ENCODE measurements around the gene CASKIN2. TPM values are rescaled to one million over a fixed set of nuclear protein-coding genes. Genes with fewer than 3 reads are reported as not detected.

The CASKIN2 gene
- total and polyA plus RNA-seq, 2 of the 4 experiments (the other 2 are of a cell fraction), result 2.9 to 6.9 TPM

DNA sequence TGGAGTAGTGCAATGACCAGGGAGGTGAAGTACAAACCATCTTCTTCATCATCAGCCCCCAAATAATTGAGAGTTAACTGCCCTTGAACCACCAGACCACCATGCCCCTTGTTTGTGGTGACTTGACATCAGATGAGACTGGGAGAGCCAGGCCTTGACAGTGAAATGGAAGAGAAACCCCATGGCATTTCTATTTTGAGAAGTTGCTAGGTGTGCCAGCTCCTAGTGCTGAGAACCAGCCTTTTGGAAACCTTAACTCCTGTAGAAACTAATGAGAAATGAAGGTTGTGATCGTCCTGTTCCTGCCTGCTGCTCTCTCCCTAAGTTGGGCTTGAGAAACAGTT is 56.1 kb downstream of the CASKIN2 start:
- POLR2A ChIA-PET (ENCODE audit: unreplicated experiment), result no interaction called here
- Histone ChIP-seq H3K27ac (ENCODE audit: insufficient read depth, low read length) (no peak overlapping the region), H3K4me3 (ENCODE audit: insufficient read depth, low read depth, low read length) (no peak overlapping the region), H3K4ac (ENCODE audit: low read depth, low read length) (no peak overlapping the region), H2BK20ac (ENCODE audit: low read depth, low read length) (no peak overlapping the region), H4K8ac (ENCODE audit: low read depth in 2 of 2, low read length in 2 of 2) (no peak overlapping the region), H2BK120ac (ENCODE audit: low read depth, low read length) (no peak overlapping the region), H3K36me3 (ENCODE audit: control insufficient read depth, insufficient read depth, low read length) (no peaks in the 10 kb centered on the region), H4K20me1 (ENCODE audit: insufficient read depth, low read length) (0 out of 2 replicates have a peak, but pooled peaks cover 4% of the 10 kb centered on the region), H2BK5ac (ENCODE audit: low read depth, low read length, poor library complexity, severe bottlenecking) (no peak overlapping the region), H3K56ac (ENCODE audit: extremely low read depth, insufficient read depth, low read length) (no peak overlapping the region), H2AFZ (replicated peaks; ENCODE audit: low read length, poor library complexity) (peak overlapping the region; percentile 12), H3K79me1 (ENCODE audit: low read depth in 1 of 2, low read length in 2 of 2) (peaks cover 37 to 62% of the 10 kb centered on the region in 2 experiments), H2AK9ac (replicated peaks; ENCODE audit: low read depth, low read length, poor library complexity) (no peak overlapping the region), H3K18ac (ENCODE audit: low read depth, low read length) (no peak overlapping the region), H2AK5ac (ENCODE audit: low read depth, low read length) (no peak overlapping the region), H3K27me3 (ENCODE audit: control insufficient read depth, insufficient read depth, low read length) (no peaks in the 10 kb centered on the region), H3K14ac (replicated peaks; ENCODE audit: low read depth, low read length) (no peak overlapping the region), H3K9ac (ENCODE audit: low read depth, low read length) (no peak overlapping the region), H3K9me3 (ENCODE audit: control insufficient read depth, insufficient read depth, low read length) (no peaks in the 10 kb centered on the region), H3K9me1 (ENCODE audit: insufficient read depth, low read length) (peaks cover 16% of the 10 kb centered on the region), H3K4me2 (ENCODE audit: low read depth, low read length) (no peak overlapping the region), H3K23ac (ENCODE audit: low read depth, low read length) (no peak overlapping the region; the same call in 1 of the 2 replicates), H4K5ac (ENCODE audit: low read depth, low read length) (no peak overlapping the region), H2BK15ac (ENCODE audit: low read depth, low read length) (no peak overlapping the region), H3K4me1 (ENCODE audit: control insufficient read depth, insufficient read depth, low read length) (peaks cover 3% of the 10 kb centered on the region), H4K91ac (ENCODE audit: insufficient read depth, low read depth, low read length) (no peak overlapping the region)
- intact Hi-C loops (cut with micrococcal nuclease) (no loop called here), in situ Hi-C loops (cut with MboI; ENCODE audit: low sequenced_read_pairs) (no loop called here), dilution Hi-C loops (cut with HindIII; ENCODE audit: low sequenced_read_pairs, unreplicated experiment) (no loop called here)
- no peak for ATAC-seq (ENCODE audit: low read depth)
- no TSS peak for BruUV-seq (replicated peaks)
- CTCF ChIA-PET, result no interaction called here
- no peak for DNase-seq
- TF ChIP-seq BHLHE40 (IDR thresholded peaks at IDR 0.05; ENCODE audit: low read depth, low read length) (no peak), RAD21 (IDR thresholded peaks at IDR 0.05; ENCODE audit: low read length) (no peak), MAZ (IDR thresholded peaks at IDR 0.05; ENCODE audit: borderline replicate concordance, low read depth, low read length) (no peak), USF2 (IDR thresholded peaks at IDR 0.05; ENCODE audit: low read depth, low read length) (no peak), CEBPB (IDR thresholded peaks at IDR 0.05; ENCODE audit: low read depth, low read length) (no peak), FOS (IDR thresholded peaks at IDR 0.05; ENCODE audit: low read depth, low read length) (no peak), POLR2A (IDR thresholded peaks at IDR 0.05; ENCODE audit: low read depth, low read length) (no peak), MAFK (IDR thresholded peaks at IDR 0.05; ENCODE audit: low read depth, low read length) (no peak), SMC3 (IDR thresholded peaks at IDR 0.05; ENCODE audit: low read depth, low read length) (no peak), RCOR1 (IDR thresholded peaks at IDR 0.05; ENCODE audit: insufficient replicate concordance, low read length) (no peak), CHD1 (IDR thresholded peaks at IDR 0.05; ENCODE audit: low read depth, low read length) (no peak), NFE2L2 (IDR thresholded peaks at IDR 0.05; ENCODE audit: low read depth, low read length) (no peak), MXI1 (IDR thresholded peaks at IDR 0.05; ENCODE audit: borderline replicate concordance, low read depth, low read length) (no peak), ELK1 (IDR thresholded peaks at IDR 0.05; ENCODE audit: borderline replicate concordance, low read depth, low read length) (no peak), RFX5 (IDR thresholded peaks at IDR 0.05; ENCODE audit: low read depth, low read length) (no peak)
- TF ChIP-seq, protein P1, sequence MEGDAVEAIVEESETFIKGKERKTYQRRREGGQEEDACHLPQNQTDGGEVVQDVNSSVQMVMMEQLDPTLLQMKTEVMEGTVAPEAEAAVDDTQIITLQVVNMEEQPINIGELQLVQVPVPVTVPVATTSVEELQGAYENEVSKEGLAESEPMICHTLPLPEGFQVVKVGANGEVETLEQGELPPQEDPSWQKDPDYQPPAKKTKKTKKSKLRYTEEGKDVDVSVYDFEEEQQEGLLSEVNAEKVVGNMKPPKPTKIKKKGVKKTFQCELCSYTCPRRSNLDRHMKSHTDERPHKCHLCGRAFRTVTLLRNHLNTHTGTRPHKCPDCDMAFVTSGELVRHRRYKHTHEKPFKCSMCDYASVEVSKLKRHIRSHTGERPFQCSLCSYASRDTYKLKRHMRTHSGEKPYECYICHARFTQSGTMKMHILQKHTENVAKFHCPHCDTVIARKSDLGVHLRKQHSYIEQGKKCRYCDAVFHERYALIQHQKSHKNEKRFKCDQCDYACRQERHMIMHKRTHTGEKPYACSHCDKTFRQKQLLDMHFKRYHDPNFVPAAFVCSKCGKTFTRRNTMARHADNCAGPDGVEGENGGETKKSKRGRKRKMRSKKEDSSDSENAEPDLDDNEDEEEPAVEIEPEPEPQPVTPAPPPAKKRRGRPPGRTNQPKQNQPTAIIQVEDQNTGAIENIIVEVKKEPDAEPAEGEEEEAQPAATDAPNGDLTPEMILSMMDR (conservative IDR thresholded peaks at IDR 0.05; ENCODE audit: low read depth, low read length), result no peak
- WGBS, 2 experiments (ENCODE audit: extremely low coverage in 2 of 2, insufficient read length in 1 of 2), result no CpG with 5 or more reads among the region's 1 CpG

Measured in IMR-90 (cell line).